ENCODE data around the gene DVL2. TPM values are rescaled to one million over a fixed set of nuclear protein-coding genes. Genes with fewer than 3 reads are reported as not detected.
A peak's percentile ranks its signal among the peaks of the same experiment; 100 is the strongest.

The DVL2 gene
- total RNA-seq, 1 experiment from 2014 or later: 82.9 TPM

- no peak for TF ChIP-seq CTCF (conservative IDR thresholded peaks at IDR 0.05)
- H2BK120ac ChIP-seq (ENCODE audit: low read depth, low read length, poor library complexity, severe bottlenecking): no peak within 1 kb of the TSS
- H3K4ac ChIP-seq (ENCODE audit: low read depth, low read length): no peak within 1 kb of the TSS
- peak within 1 kb of the TSS in 1 of 3 experiments; percentile 55; a peak in 1 of 7 replicates for H3K27ac Mint-ChIP-seq
- H3K14ac ChIP-seq (ENCODE audit: insufficient read depth, low read length): peak within 1 kb of the TSS; percentile 55
- H3T11ph ChIP-seq (ENCODE audit: low read length): no peak within 1 kb of the TSS
- H3K27me3 ChIP-seq (ENCODE audit: insufficient read depth, low read length): no peaks in the 10 kb centered on the region
- no peak within 1 kb of the TSS for H2AK5ac ChIP-seq (ENCODE audit: insufficient read length, low read length)
- H3K23me2 ChIP-seq (ENCODE audit: insufficient read length, low read depth, low read length, poor library complexity, severe bottlenecking): peaks cover 12% of the 10 kb centered on the region
- H3K9me3 Mint-ChIP-seq: no peaks in the 10 kb centered on the region
- no peak within 1 kb of the TSS for H3K23ac ChIP-seq (ENCODE audit: insufficient read length, low read depth, low read length)
- no peak within 1 kb of the TSS for H4K91ac ChIP-seq (ENCODE audit: insufficient read length, low read depth, low read length)
- H2BK12ac ChIP-seq (ENCODE audit: insufficient read length, low read depth, low read length): no peak within 1 kb of the TSS
- H3K18ac ChIP-seq (ENCODE audit: insufficient read length, low read depth, low read length): peak within 1 kb of the TSS; percentile 41
- peaks cover 13% of the 10 kb centered on the region for H3K27me3 Mint-ChIP-seq (ENCODE audit: low read depth)
- H3K36me3 Mint-ChIP-seq (ENCODE audit: insufficient read depth in 1 of 3, low read depth in 3 of 3): peaks cover 2 to 14% (median 5%) of the 10 kb centered on the region in 3 experiments; a peak in 5 of 7 replicates
- no peak within 1 kb of the TSS for H2BK5ac ChIP-seq (ENCODE audit: insufficient read length, low read length)
- H4K5ac ChIP-seq (ENCODE audit: insufficient read length, low read depth, low read length): no peak within 1 kb of the TSS
- no peak within 1 kb of the TSS for H3K56ac ChIP-seq (ENCODE audit: insufficient read length, low read depth, low read length)
- no peaks in the 10 kb centered on the region for H3K9me3 ChIP-seq (ENCODE audit: control insufficient read depth, low read depth, low read length)
- no CpG with 5 or more reads among the region's 71 CpGs for WGBS (ENCODE audit: extremely low coverage, insufficient read length, low lambda C conversion rate)
- peaks cover 4% of the 10 kb centered on the region; the same call in 1 of the 2 replicates for H3K4me1 ChIP-seq (ENCODE audit: insufficient read depth, low read length)
- no peak within 1 kb of the TSS for H3K27ac ChIP-seq (ENCODE audit: insufficient read length, low read depth, low read length)
- no peak within 1 kb of the TSS for H4K8ac ChIP-seq (replicated peaks; ENCODE audit: insufficient read length, low read depth, low read length)
- no peak within 1 kb of the TSS for H2AFZ ChIP-seq (ENCODE audit: low read length)
- peak within 1 kb of the TSS; percentile 75 for H3K4me2 ChIP-seq (ENCODE audit: insufficient read depth, insufficient read length, low read length)
- peak within 1 kb of the TSS; percentile 41 for H3K9ac ChIP-seq (ENCODE audit: extremely low read depth, insufficient read length, low read length)
- no peaks in the 10 kb centered on the region for H3K79me2 ChIP-seq (ENCODE audit: insufficient read depth, low read length)
- peaks cover 16 to 23% of the 10 kb centered on the region in 2 experiments for H3K4me1 Mint-ChIP-seq
- no peak within 1 kb of the TSS for H2BK15ac ChIP-seq (ENCODE audit: low read depth, low read length)
- H4K20me1 ChIP-seq (ENCODE audit: control insufficient read depth, insufficient read depth, insufficient read length): no peaks in the 10 kb centered on the region
- no peaks in the 10 kb centered on the region for H3K79me1 ChIP-seq (ENCODE audit: insufficient read depth, low read depth, low read length, poor library complexity, severe bottlenecking)
- H2BK20ac ChIP-seq (ENCODE audit: low read depth, low read length, poor library complexity, severe bottlenecking): no peak within 1 kb of the TSS
- peak; percentile 99 for DNase-seq
- H3K4me3 Mint-ChIP-seq: peak within 1 kb of the TSS; percentile 76 to 92
Measured at GRCh38 chr17:7281074-7281952, 47.0 kb upstream of the DVL2 start, which contains the start of gene SLC2A4. TSS of gene SLC2A4 (plus strand) at chr17:7281718. CDS start at chr17:7281935, 217 bp downstream.

All from H9 (cell line).